Adrenal gland (tissue), 5 donors: Measurements from ENCODE around the gene IGFN1.

Experiments
- CTCF ChIP-seq, 6 experiments: fragments of 450-650 bp in 4 of 6; fragments of 200-600 bp in 2 of 6; sonication (generic) in 1 of 6; IDR thresholded peaks; 1 replicate in 5 of 6; 2 replicates in 1 of 6; pipeline versions ENCODE4 v1.5.1 to v1.8.0; 2016 to 2021; ENCODE audit warnings: antibody characterized with exemption in 6 of 6, mild to moderate bottlenecking in 2 of 6, moderate library complexity in 1 of 6
- POLR2A ChIP-seq, 2 donors: fragments of 450-650 bp; IDR thresholded peaks; one replicate each; pipeline ENCODE4 v1.6.1; 2017; ENCODE audit warnings: antibody characterized with exemption in 2 of 2, mild to moderate bottlenecking in 2 of 2, moderate library complexity in 1 of 2
- donor health status: DM: no; HTN: no; CAD: no.

DNA sequence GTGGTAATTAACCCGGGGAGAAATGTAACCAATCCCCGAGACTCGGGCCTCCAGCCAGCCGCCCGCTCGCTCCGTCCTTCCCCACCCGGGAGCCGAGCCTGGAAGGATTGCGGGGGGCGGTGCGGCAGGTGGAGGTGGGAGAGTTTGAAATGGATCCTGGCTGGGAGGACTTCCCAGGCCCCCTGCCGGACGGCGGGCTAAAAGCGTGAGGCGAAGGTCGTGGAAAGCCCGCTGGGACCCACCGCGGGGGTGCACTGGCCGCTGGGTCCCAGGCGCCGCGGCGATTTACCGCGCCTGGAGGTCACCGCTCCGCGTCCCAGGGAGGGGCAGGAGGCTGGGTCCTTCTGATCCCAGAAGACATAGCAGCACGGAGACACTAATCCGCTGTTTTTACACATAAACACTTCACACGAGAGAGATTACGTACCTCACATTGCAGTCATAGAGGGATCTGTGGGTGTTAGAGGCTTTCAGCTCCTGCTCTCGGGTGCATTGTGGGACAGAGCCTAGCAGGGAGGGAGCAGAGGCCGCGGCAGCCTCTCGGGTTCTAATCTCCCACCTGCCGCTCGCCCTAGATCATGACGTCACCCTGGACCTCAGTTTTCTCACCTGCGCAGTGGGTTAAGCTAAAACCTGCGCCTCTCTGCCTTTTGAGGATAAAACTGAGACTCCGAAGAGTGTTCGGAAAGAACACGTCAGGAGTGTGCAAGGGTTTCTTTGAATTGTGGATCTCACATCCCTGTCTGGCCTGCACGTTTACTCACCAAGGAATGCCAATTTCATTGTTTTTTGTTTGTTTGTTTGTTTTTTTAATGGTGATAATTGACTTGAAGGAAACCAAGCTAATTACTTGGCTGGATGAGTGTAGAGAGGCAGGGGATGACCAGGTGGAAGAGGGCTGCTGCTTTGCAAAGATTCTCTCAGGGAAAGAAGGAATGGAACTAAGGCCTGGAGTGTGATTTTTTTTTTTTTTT is 19.3 kb upstream of the IGFN1 start:
- TF ChIP-seq POLR2A (IDR thresholded peaks at IDR 0.05): no peak
- TF ChIP-seq CTCF (IDR thresholded peaks at IDR 0.05): peak in 4 of 6 experiments; percentile 1 to 62 (median 35)
